RWPE2 (cell line): ENCODE data around the gene NACC2.

Experiments used
- ATAC-seq: fragments of 200-7000 bp; cut with Tn5 transposase; 3 replicates; pipeline ENCODE4 v1.9.1; 2021; ENCODE audit warnings: low read depth
- DNase-seq: peaks from one replicate; pipeline ENCODE4 v3.0.0-alpha.2; 2020; ENCODE audit warnings: low spot score
- H3K27ac ChIP-seq: fragments of 450-650 bp; 2 replicates; pipeline ENCODE4 v1.5.1; 2017; ENCODE audit warnings: mild to moderate bottlenecking; ENCODE audit not compliant: poor library complexity, severe bottlenecking
- H3K27me3 ChIP-seq: fragments of 250-450 bp; sonication (Bioruptor Pico); 2 replicates; pipeline ENCODE4 v1.5.1; 2021; ENCODE audit warnings: mild to moderate bottlenecking, moderate library complexity; ENCODE audit not compliant: insufficient read depth, poor library complexity, severe bottlenecking
- H3K36me3 ChIP-seq: fragments of 250-450 bp; sonication (Bioruptor Pico); 2 replicates; pipeline ENCODE4 v1.5.1; 2020; ENCODE audit warnings: low read depth, mild to moderate bottlenecking, moderate library complexity
- H3K4me1 ChIP-seq: fragments of 250-450 bp; sonication (Bioruptor Pico); 2 replicates; pipeline ENCODE4 v1.5.1; 2021; ENCODE audit warnings: mild to moderate bottlenecking, moderate library complexity; ENCODE audit not compliant: insufficient read depth, poor library complexity, severe bottlenecking
- H3K4me3 ChIP-seq: fragments of 250-450 bp; sonication (Bioruptor Pico); 2 replicates; pipeline ENCODE4 v1.5.1; 2021; ENCODE audit warnings: mild to moderate bottlenecking, moderate library complexity; ENCODE audit not compliant: severe bottlenecking
- H3K9me3 ChIP-seq: fragments of 250-450 bp; sonication (Bioruptor Pico); 2 replicates; pipeline ENCODE4 v1.5.1; 2021; ENCODE audit warnings: mild to moderate bottlenecking, moderate library complexity; ENCODE audit not compliant: severe bottlenecking
- TF ChIP-seq, protein P1 (sequence below): fragments of 450-650 bp; IDR thresholded peaks from one replicate; pipeline ENCODE4 v1.5.1; 2017; ENCODE audit warnings: mild to moderate bottlenecking, moderate library complexity; ENCODE audit not compliant: poor library complexity, severe bottlenecking

NACC2 gene

DNA sequence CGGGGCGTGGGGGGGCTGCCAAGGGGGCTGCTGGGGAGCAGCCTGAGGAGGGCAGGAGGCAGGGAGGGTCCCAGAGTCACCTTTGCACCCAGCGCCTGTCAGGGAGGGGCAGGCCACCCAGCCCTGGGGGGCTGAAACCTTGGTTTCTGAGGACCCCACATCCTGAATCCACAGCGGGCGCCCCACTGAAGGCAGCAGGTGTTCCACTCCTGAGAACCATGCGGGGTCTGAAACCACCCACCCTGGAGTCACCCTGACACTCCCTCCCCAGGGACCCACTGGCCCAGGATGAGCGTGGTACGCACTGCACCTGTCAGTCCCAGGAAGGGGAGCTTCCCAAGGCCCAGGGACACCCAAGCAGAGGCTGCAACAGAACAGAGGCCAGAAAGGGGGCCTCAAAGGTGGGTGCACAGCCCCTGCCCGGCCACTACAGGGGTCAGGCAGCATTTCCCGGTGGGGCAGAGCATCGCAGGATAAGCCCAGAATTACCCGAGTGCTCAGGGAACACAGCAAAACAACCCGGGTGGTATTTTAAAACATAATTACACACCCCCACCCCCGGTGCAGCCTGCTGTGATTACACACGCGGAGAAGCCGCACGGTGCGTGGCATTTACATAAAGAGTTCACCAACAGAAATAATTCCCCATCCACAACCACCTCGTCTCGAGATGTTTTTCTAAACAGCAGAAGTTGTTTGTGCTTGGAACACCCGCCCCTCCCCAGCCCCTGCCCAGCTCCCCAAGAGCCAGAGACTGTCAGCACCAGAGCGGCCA is 76.6 kb downstream of the NACC2 start:
- Histone ChIP-seq H3K36me3 (no peaks in the 10 kb centered on the region), H3K9me3 (no peaks in the 10 kb centered on the region), H3K27ac (no peak overlapping the region), H3K4me3 (no peak overlapping the region), H3K4me1 (no peaks in the 10 kb centered on the region), H3K27me3 (no peaks in the 10 kb centered on the region)
- TF ChIP-seq, protein P1, sequence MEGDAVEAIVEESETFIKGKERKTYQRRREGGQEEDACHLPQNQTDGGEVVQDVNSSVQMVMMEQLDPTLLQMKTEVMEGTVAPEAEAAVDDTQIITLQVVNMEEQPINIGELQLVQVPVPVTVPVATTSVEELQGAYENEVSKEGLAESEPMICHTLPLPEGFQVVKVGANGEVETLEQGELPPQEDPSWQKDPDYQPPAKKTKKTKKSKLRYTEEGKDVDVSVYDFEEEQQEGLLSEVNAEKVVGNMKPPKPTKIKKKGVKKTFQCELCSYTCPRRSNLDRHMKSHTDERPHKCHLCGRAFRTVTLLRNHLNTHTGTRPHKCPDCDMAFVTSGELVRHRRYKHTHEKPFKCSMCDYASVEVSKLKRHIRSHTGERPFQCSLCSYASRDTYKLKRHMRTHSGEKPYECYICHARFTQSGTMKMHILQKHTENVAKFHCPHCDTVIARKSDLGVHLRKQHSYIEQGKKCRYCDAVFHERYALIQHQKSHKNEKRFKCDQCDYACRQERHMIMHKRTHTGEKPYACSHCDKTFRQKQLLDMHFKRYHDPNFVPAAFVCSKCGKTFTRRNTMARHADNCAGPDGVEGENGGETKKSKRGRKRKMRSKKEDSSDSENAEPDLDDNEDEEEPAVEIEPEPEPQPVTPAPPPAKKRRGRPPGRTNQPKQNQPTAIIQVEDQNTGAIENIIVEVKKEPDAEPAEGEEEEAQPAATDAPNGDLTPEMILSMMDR, result no peak
- no peak for DNase-seq
- ATAC-seq, result no peak

DNA sequence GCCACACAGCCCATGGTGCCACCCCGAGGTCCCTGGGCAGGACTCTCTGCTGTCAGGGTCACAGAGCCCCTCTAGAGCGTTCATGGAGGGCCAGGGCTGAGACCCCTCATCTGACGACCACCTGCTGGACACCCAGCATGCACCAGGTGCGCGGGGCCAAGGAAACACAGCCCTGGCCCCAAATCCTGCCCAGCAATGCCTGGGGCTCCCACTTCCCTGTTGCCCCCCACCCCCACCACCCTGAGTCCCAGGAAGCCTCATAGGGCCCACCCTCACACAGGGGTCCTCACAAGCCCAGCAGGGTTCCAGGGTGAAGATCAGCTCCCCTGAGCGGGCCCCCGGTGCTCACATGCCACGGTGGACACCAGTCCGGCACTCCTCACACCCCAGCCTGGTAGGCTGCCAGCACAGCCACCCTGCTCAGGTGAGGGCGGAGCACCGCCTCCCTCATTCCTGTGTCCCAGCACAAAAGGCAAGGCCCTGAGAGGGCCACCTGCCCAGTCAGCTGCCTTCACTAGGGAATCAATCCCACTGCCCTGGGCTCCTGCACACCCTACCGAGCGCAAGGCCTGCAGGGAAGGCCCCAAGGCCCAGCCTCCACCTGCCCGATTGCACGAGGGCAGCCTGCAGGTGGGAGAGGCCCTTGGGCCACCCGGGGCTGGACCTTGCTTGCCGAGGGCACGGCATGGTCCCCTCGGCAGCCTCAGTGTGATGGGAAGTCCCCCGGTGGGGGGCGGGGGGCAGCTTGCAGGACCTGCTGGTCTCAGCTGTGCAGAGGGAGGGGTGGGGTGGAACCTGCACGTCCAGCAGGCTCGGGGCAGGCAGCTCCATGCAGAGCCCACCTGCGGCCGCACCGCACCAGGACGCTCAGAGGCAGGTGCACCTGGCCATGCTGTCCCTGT is 77.5 kb downstream of the NACC2 start:
- H3K27me3 ChIP-seq, result no peaks in the 10 kb centered on the region
- no peaks in the 10 kb centered on the region for H3K4me1 ChIP-seq
- ATAC-seq (no peak), DNase-seq (peak; percentile 50)
- no peak overlapping the region for H3K4me3 ChIP-seq
- H3K27ac ChIP-seq, result no peak overlapping the region
- H3K9me3 ChIP-seq, result no peaks in the 10 kb centered on the region
- TF ChIP-seq, protein P1, result no peak
- H3K36me3 ChIP-seq, result no peaks in the 10 kb centered on the region

DNA sequence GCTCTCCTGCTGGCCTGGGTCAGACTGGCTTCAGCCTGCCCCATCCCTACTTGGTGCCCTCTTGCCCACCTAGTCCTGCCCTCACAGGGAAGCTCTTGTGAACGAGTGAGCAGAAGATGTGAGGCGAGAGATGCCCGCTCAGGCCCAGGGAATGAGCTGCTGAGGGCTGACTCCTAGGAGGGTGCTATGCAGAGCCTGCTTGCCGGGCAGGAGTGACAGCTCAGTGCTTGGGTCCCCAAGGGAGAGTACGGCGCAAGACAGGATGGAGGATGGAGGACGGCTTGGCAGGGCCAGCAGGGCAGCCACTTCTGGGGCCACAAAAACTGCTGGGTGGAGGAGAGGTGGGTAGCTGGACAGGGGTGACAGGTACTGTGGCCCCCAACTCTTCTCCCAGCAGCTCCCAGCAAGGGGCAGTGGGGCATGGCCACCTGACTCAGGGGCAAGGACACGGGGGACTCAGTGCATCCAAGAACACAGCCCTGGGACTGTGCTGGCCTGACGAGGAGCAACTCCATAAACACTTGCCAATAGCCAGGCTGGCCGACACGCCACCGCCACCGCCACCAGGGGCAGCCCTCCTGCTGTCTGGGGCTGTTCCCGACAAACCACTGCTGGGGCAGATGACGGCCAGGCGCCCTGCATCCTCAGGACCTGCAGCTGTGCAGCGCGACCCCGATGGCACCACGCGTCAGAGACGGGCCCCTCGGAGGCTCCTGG is 78.4 kb downstream of the NACC2 start:
- no peak for DNase-seq

DNA sequence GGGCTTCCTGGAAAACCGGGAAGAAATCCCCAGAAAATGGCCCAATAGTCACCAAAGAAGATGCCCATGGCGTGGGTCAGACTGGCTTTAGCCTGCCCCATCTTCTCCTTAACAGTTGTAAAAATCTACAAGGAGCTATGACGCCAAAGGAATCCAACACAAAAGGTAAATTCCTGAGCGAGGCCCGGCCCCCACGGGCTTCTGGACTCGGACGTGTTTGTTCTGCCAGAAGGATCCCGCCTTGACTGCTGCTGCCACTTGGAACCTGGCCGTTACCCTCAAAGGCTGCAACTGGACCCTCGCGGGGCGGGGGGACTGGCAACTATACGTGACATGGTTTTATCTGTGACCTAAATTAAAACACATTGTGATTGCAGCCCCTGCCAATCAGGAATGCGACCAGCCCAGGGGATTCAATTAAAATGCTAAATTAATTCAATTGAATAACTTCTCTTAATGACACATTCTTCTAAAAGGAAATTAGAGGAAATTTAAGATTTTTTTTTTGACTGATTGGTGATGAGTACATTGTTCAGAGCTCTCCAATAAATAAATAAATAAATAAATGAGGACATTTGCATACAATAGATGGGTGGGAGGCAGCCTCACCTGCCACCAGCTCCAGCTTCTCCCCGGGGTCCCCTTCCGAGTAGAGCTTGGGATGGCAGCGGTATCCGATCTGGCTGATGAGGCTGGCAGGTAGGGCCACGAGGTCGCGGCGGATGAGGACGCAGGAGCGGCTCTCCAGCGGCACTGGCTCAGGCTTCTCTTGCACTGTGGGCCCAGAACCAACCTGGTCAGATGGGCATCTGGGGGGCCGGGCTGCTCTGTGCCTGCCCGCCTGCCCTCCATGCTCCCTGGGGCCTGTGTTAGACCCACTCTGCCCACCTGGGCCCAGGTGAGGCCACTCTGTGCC is 79.2 kb downstream of the NACC2 start:
- TF ChIP-seq, protein P1, result no peak
- Histone ChIP-seq H3K4me3 (no peak overlapping the region), H3K36me3 (no peaks in the 10 kb centered on the region), H3K27ac (no peak overlapping the region), H3K4me1 (no peaks in the 10 kb centered on the region), H3K27me3 (no peaks in the 10 kb centered on the region), H3K9me3 (no peaks in the 10 kb centered on the region)
- ATAC-seq (no peak), DNase-seq (peak; percentile 47)

More for the DNA sequence above, 78.4 kb downstream of the NACC2 start:
- no peaks in the 10 kb centered on the region for H3K9me3 ChIP-seq
- no peaks in the 10 kb centered on the region for H3K36me3 ChIP-seq
- TF ChIP-seq, protein P1, result no peak
- no peaks in the 10 kb centered on the region for H3K27me3 ChIP-seq
- H3K4me1 ChIP-seq, result no peaks in the 10 kb centered on the region
- no peak overlapping the region for H3K4me3 ChIP-seq
- ATAC-seq, result no peak
- H3K27ac ChIP-seq, result no peak overlapping the region
